Stimulated activated CD8-positive, alpha-beta memory T cell treated with anti-CD3 and anti-CD28 coated beads, Interleukin-4, amount 100 ng/mL, for 24 hours (primary cell): ENCODE data around the gene SLX1A.
"Not testable (repeated sequence)": the region's sequence is repeated elsewhere in the genome, so short reads cannot be mapped to it uniquely, and the experiment has no call there.

Experiments
- DNase-seq: peaks from one replicate; pipeline ENCODE4 v3.0.0-alpha.2; 2020; ENCODE audit warnings: low read depth

SLX1A gene

GRCh38 chr16:30193615-30194014, at the start of gene SLX1A, which contains the start of gene BOLA2B:
SLX1A (plus strand) TSS chr16:30193875; CDS start chr16:30194085, 210 bp downstream.
BOLA2B (minus strand) TSS chr16:30193666; CDS start chr16:30193595, 71 bp downstream.
- not testable (repeated sequence) for DNase-seq

- no peak for DNase-seq
These were observed 49.7 kb upstream of the SLX1A start for GRCh38 chr16:30144017-30144416.

DNA sequence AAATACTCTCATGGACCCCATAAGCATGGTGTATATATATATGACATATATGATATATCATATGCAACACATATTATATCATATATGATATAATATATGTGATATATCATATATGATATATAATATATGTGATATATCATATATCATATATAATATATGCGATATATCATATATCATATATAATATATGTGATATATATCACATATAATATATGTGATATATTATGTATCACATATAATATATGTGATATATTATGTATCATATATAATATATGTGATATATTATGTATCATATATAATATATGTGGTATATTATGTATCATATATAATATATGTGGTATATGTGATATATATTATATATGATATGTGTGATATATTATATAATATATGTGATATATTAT, 48.8 kb upstream of the SLX1A start:
- DNase-seq = no peak

DNA sequence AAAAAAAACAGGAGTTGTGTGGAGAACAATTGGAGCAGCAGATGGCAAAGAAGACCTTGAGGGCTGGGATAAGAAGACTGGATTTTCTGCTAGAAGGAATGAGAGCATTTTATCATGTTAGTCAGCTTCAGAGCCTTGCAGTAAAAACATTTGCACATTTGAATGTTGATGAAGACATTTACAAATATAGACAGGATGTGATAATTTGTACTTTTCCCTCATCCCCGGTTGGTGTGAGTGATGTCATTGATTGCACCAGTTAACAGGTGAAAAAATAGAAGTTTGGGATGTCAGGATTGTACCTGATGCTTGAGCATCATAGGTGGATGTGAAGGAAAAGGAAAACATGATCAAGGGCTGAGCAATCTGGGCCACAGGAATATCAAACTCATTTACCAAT, 48.0 kb upstream of the SLX1A start:
- DNase-seq = no peak

GRCh38 chr16:30147843-30148510, 45.7 kb upstream of the SLX1A start:
- DNase-seq = no peak

GRCh38 chr16:30149250-30149930, 44.3 kb upstream of the SLX1A start:
- DNase-seq = no peak

GRCh38 chr16:30151091-30151490, 42.6 kb upstream of the SLX1A start:
- no peak for DNase-seq

DNA sequence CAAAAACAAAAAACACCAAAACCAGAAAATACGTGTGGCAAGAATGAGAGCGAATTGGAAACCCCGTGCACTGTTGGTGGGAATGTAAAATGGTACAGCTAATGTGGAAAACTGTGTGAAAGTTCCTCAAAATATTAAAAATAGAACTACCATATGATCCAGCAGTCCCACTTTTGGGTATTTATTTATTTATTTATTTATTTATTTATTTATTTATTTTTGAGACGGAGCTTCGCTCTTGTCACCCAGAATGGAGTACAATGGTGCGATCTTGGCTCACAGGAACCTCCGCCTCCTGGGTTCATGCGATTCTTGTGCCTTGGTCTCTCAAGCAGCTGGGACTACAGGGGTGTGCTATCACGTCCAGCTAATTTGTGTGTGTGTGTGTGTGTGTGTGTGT, 41.2 kb upstream of the SLX1A start:
- DNase-seq = no peak

- no peak for DNase-seq
These were observed 38.5 kb upstream of the SLX1A start for GRCh38 chr16:30155188-30155587.

GRCh38 chr16:30157214-30157613, 36.5 kb upstream of the SLX1A start:
- no peak for DNase-seq

DNA sequence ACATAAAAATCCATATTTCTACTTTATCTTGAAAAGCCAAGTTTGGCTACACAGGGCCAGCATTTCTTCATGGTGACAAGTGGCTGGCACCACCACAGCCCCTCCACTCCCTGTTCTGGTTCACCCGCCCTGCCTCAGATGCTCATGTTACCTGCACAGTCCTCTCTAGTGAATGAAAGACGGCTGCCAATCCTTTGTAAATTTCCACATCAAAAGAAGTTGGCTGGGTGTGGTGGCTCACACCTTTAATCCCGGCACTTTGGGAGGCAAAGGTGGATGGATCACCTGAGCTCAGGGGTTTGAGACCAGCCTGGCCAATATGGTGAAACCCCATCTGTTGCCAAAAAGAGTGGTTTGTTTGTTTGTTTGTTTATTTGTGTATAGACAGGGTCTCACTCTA, 30.1 kb upstream of the SLX1A start:
- DNase-seq = no peak

DNA sequence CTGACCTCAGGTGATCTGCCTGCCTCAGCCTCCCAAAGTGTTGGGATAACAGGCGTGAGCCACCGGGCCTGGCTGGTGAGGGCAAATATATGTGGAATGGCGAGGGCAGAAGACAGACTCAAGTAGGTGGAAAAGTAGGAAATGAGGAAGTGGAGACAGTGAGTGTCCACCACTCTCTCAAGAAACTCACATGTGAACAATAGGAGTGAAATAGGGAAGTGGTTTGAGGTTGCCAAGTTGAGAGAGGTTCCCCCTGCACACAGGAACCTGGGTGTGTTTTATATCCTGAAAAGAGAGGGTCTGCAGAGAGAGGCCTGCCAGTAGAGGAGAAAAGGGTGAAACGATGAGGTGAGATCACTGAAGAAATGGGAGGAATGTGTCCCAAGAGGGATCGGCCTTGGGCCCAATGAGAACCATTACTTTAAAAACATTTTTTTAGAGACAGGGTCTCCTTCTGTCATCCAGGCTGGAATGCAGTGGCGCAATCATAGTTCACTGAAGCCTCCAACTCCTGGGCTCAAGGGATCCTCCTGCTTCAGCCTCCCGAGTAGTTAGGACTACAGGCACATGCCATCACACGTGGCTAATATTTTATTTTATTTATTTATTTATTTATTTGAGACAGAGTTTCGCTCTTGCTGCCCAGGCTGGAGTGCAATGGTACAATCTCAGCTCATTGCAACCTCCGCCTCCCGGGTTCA, 27.3 kb upstream of the SLX1A start:
- no peak for DNase-seq

DNA sequence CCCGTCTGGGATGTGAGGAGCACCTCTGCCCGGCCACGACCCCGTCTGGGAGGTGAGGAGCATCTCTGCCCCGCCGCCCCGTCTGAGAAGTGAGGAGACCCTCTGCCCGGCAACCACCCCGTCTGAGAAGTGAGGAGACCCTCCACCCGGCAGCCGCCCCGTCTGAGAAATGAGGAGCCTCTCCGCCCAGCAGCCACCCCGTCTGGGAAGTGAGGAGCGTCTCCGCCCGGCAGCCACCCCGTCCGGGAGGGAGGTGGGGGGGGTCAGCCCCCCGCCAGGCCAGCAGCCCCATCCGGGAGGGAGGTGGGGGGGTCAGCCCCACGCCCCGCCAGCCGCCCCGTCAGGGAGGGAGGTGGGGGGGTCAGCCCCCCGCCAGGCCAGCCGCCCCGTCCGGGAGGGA, 24.9 kb upstream of the SLX1A start:
- not testable (repeated sequence) for DNase-seq

GRCh38 chr16:30169416-30169815, 24.3 kb upstream of the SLX1A start:
- not testable (repeated sequence) for DNase-seq

DNA sequence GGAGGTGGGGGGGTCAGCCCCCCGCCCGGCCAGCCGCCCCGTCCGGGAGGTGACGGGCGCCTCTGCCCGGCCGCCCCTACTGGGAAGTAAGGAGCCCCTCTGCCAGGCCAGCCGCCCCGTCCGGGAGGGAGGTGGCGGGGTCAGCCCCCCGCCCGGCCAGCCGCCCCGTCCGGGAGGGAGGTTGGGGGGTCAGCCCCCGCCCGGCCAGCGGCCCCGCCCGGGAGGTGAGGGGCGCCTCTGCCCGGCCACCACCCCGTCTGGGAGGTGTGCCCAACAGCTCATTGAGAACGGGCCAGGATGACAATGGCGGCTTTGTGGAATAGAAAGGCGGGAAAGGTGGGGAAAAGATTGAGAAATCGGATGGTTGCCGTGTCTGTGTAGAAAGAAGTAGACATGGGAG, 23.5 kb upstream of the SLX1A start:
- not testable (repeated sequence) for DNase-seq

DNA sequence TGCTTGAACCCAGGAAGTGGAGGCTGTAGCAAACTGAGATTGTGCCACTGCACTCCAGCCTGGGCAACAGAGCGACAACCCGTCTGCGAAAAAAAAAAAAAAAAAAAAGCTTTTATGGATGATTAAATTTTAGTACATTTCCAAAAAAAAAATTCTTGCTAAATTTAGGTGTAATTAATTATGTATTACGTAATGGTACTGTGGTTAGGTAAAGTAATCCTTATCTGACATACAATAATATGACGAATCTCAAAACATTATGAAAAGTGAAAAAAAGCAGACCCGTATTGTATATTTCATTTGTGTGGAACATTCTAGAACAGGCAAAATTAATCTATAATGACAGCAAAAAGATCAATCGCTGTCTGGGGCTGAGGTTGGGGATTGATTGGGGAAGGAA, 20.6 kb upstream of the SLX1A start:
- DNase-seq = no peak

DNA sequence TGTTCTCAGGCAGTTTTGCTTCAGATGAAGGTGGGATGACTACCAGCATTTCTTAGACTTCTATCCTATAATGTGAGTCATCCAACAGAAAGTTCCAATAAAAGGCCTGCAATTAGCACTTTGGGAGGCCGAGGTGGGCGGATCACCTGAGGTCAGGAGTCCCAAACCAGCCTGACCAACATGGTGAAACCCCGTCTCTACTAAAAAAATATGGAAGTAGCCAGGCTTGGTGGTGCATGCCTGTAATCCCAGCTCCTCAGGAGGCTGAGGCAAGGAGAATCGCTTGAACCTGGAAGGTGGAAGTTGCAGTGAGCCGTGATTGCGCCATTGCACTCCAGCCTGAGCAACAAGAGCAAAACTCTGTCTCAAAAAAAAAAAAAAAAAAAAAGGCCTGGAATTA, 16.8 kb upstream of the SLX1A start:
- not testable (repeated sequence) for DNase-seq

DNA sequence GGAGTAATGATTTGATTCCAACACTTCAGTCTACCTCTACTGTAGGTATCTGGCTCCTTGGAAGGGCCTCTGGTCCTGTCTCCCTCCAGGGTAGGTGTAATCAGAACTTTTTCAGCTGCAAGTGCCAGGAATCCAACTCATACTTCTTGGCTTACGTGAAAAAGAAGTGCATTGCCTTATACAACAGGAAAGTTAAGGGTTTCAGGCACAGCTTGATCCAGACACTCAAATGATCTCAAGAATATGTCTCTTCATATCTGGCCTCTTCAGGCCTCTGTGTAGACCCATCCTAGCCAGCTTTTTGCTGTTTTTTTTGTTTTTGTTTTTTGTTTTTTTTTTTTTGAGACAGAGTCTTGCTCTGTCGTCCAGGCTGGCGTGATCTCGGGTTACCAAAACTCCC, 14.5 kb upstream of the SLX1A start:
- DNase-seq = no peak

DNA sequence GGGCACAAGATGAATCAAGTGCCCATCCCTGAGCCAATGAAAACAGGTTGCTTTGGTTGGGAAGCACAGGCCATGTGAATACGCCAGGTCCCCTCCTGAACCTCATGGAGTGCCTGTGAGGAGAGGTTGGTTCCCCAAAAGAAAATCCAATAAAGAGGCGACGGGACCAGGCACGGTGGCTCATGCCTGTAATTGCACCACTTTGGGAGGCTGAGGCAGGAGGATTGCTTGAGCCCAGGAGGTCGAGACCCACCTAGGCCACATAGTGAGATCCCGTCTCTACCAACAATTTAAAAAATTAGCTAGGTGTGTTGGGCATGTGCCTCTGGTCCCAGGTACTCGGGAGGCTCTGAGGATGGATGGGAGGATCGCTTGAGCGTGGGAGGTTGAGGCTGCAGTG, 13.7 kb upstream of the SLX1A start:
- DNase-seq = no peak

- no peak for DNase-seq
These were observed 12.9 kb upstream of the SLX1A start for GRCh38 chr16:30180741-30181140.

DNA sequence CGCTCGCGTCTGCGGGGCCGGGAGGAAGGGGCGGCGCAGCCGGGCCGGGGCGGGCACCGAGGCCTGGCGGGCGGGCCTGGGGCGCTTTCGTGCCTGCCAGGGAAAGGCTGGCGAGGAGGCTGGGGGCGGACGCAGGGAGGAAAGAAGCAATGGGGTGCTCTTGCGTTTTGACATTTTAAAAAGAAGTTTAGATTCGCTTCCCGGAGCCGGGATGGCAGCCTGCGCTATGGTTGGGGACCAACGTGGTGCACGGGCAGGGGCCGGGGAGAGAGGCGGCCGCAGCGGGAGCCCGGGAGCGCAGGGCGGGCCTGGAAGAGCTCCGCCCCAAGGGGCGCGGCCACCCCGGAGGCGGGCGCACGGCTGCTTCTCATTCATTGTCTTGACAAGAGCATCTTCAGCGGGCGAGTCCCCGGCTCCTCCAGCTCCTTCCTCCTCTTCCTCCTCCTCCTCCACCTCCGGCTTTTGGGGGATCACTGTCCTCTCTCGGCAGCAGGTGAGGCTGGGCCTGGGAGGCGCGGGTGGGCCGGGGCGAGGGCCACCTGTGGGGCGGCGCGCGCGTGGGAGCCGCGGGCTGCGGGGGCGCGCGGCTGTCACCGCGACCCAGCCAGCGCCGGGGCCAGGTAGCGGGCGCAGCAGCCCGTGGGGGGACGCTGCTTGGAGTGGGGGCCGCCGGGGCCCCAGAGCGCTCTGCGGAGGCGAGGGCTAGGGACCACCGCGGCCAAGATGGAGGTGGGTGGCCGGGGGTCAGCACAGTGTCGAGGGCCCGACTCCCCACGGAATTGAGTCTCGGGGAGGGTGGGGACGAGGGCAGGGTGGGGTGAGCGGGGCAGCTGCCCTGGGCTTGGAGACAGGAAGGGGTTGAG, 10.2 kb upstream of the SLX1A start, which contains the start of gene CORO1A:
CORO1A (plus strand) TSS at position 370 of the 863 bp plus-strand sequence. CDS start 1,608 bp downstream, outside the sequence.
- DNase-seq = peak; percentile 75
